OCI-LY7 (cell line): ENCODE data around the gene FOXN3.

ENCODE experiments used
- CTCF ChIP-seq: fragments of 200-600 bp; sonication (generic); conservative IDR thresholded peaks from 2 replicates; pipeline ENCODE4 v1.5.1; 2014; ENCODE audit warnings: mild to moderate bottlenecking, antibody characterized with exemption, low read length, moderate library complexity, mixed read lengths
- EZH2phosphoT487 ChIP-seq: fragments of 200-600 bp; sonication (generic); IDR thresholded peaks from 2 replicates; pipeline ENCODE4 v1.6.1; 2018; ENCODE audit warnings: low read depth, borderline replicate concordance, mild to moderate bottlenecking, mixed run types, antibody characterized with exemption, low read length, moderate library complexity, mixed read lengths

GRCh38 chr14:89123851-89124250 is 293.2 kb downstream of the FOXN3 start:
- no peak for TF ChIP-seq CTCF
- TF ChIP-seq EZH2phosphoT487, result no peak
